Measurements from ENCODE around the gene FAR2. TPM values are rescaled to one million over a fixed set of nuclear protein-coding genes. Genes with fewer than 3 reads are reported as not detected.
A peak's percentile ranks its signal among the peaks of the same experiment; 100 is the strongest.

FAR2 gene
- total and polyA plus RNA-seq, 2 of the 13 experiments (the other 11 are each of a cell fraction or from before 2014, with no cell fraction given): not detected

GRCh38 chr12:29380536-29381523 is 231.8 kb downstream of the FAR2 start, which contains the start of gene ERGIC2:
ERGIC2 (minus strand) TSS chr12:29381172; CDS start chr12:29371633, 9,539 bp downstream.
- peak within 1 kb of the TSS; percentile 95 for H3K9ac ChIP-seq (ENCODE audit: insufficient read depth, low read depth, low read length)
- ATAC-seq (peak; percentile 98), DNase-seq (ENCODE audit: low spot score) (peak; percentile 98), FAIRE-seq (peak; percentile 98)
- WGBS (ENCODE audit: low lambda C conversion rate): 1% methylated on average over 36 of the region's 55 CpGs
- CTCF ChIA-PET (ENCODE audit: low intra/inter-chr PET ratio, low total read pairs): no interaction called here
- peaks cover 50% of the 10 kb centered on the region for H3K79me2 ChIP-seq (ENCODE audit: insufficient read depth, low read length)
- no peaks in the 10 kb centered on the region; a peak in 2 of 5 replicates for H3K27me3 ChIP-seq (ENCODE audit: control insufficient read depth in 1 of 2, insufficient read depth in 2 of 2, low read length in 2 of 2)
- H2AFZ ChIP-seq (ENCODE audit: low read length): peak within 1 kb of the TSS; percentile 91
- H3K4me2 ChIP-seq (ENCODE audit: low read depth, low read length): peak within 1 kb of the TSS; percentile 79
- no peaks in the 10 kb centered on the region for H4K20me1 ChIP-seq (ENCODE audit: insufficient read depth, low read length)
- peak within 1 kb of the TSS; percentile 84 for H3K27ac ChIP-seq (ENCODE audit: extremely low read length, insufficient read depth, low read length)
- intact Hi-C loops (cut with micrococcal nuclease; ENCODE audit: unreplicated experiment) (no loop called here), in situ Hi-C loops (cut with HindIII; ENCODE audit: extremely low pct_ligation_motif_present, low pct_unique_long_range_greater_than_20kb) (no loop called here)
- POLR2A ChIA-PET: interaction anchor here (0.6 to 1.1 kb wide), 2 partner anchors 22 to 23 kb away, joined by 3 to 5 read pairs; no protein-coding TSS in a partner anchor
- H3K36me3 ChIP-seq (replicated peaks in 1 of 2; ENCODE audit: control insufficient read depth in 1 of 2, insufficient read depth in 2 of 2, low read length in 2 of 2): 0 out of 5 replicates have a peak, but pooled peaks cover 0 to 8% of the 10 kb centered on the region in 2 experiments
- H3K4me1 ChIP-seq (ENCODE audit: insufficient read depth, low read length): peaks cover 22% of the 10 kb centered on the region
- BruUV-seq (replicated peaks): TSS peak; percentile 75
- H3K9me3 ChIP-seq (ENCODE audit: low read length): no peaks in the 10 kb centered on the region
- H3K4me3 ChIP-seq (replicated peaks in 1 of 3; ENCODE audit: insufficient read depth in 1 of 3, low read depth in 2 of 3, low read length in 3 of 3): peak within 1 kb of the TSS; percentile 86 to 96 (median 93)
- TF ChIP-seq POLR2G (IDR thresholded peaks at IDR 0.05; ENCODE audit: low read depth, low read length) (peak; percentile 88), SOX5 (CRISPR knock-in tag; IDR thresholded peaks at IDR 0.05; ENCODE audit: borderline replicate concordance) (peak; percentile 8; the same call in 1 of the 2 replicates), ZNF292 (CRISPR knock-in tag; IDR thresholded peaks at IDR 0.05; ENCODE audit: borderline replicate concordance, low read depth) (peak; percentile 14; the same call in 1 of the 2 replicates), ARNTL (CRISPR knock-in tag; IDR thresholded peaks at IDR 0.05) (0 out of 2 replicates have a peak, but pooled peaks have one; percentile 29), IRF2 (CRISPR knock-in tag; IDR thresholded peaks at IDR 0.05) (peak; percentile 38; the same call in 1 of the 2 replicates), ZNF501 (CRISPR knock-in tag; IDR thresholded peaks at IDR 0.05) (peak; percentile 72; the same call in 1 of the 2 replicates), THRA (CRISPR knock-in tag; IDR thresholded peaks at IDR 0.05; ENCODE audit: borderline replicate concordance) (0 out of 2 replicates have a peak, but pooled peaks have one; percentile 16), TAF1 (CRISPR knock-in tag; IDR thresholded peaks at IDR 0.05) (peak; percentile 80), TFDP1 (CRISPR knock-in tag; IDR thresholded peaks at IDR 0.05; ENCODE audit: borderline replicate concordance) (peak; percentile 57; the same call in 1 of the 2 replicates), SNAPC4 (CRISPR knock-in tag; IDR thresholded peaks at IDR 0.05) (peak; percentile 74; the same call in 1 of the 2 replicates), ZNF44 (CRISPR knock-in tag; IDR thresholded peaks at IDR 0.05) (peak; percentile 39; the same call in 1 of the 2 replicates), ZNF317 (CRISPR knock-in tag; IDR thresholded peaks at IDR 0.05) (0 out of 2 replicates have a peak, but pooled peaks have one; percentile 37), EEA1 (CRISPR knock-in tag; IDR thresholded peaks at IDR 0.05; ENCODE audit: borderline replicate concordance) (peak; percentile 81; the same call in 1 of the 2 replicates), ERF (CRISPR knock-in tag; IDR thresholded peaks at IDR 0.05) (no peak), ZSCAN29 (CRISPR knock-in tag; conservative IDR thresholded peaks at IDR 0.05) (0 out of 2 replicates have a peak, but pooled peaks have one; percentile 25)
